Caki2 (cell line): ENCODE results near the gene SLC25A47. TPM values are rescaled to one million over a fixed set of nuclear protein-coding genes. Genes with fewer than 3 reads are reported as not detected.
A peak's percentile ranks its signal among the peaks of the same experiment; 100 is the strongest.

ENCODE experiments used
- DNase-seq: peaks from one replicate; pipeline ENCODE4 v3.0.0-alpha.2; 2015; ENCODE audit warnings: low read depth
- in situ Hi-C: cut with HindIII; loops from 2 replicates; pipeline ENCODE4 v1.10.0; 2016; ENCODE audit warnings: low sequenced_read_pairs, low pct_unique_long_range_greater_than_20kb, mixed read lengths
- total RNA-seq: library from RNA; depleted of rRNA; stranded (reverse); fragments of >200 nt; shearing (Covaris generic); gene quantifications from 2 replicates; pipeline ENCODE4 v1.2.3, GENCODE V29; 2014; ENCODE audit warnings: low replicate concordance

Gene SLC25A47
- total RNA-seq, 1 experiment from 2014 or later, result not detected

DNA sequence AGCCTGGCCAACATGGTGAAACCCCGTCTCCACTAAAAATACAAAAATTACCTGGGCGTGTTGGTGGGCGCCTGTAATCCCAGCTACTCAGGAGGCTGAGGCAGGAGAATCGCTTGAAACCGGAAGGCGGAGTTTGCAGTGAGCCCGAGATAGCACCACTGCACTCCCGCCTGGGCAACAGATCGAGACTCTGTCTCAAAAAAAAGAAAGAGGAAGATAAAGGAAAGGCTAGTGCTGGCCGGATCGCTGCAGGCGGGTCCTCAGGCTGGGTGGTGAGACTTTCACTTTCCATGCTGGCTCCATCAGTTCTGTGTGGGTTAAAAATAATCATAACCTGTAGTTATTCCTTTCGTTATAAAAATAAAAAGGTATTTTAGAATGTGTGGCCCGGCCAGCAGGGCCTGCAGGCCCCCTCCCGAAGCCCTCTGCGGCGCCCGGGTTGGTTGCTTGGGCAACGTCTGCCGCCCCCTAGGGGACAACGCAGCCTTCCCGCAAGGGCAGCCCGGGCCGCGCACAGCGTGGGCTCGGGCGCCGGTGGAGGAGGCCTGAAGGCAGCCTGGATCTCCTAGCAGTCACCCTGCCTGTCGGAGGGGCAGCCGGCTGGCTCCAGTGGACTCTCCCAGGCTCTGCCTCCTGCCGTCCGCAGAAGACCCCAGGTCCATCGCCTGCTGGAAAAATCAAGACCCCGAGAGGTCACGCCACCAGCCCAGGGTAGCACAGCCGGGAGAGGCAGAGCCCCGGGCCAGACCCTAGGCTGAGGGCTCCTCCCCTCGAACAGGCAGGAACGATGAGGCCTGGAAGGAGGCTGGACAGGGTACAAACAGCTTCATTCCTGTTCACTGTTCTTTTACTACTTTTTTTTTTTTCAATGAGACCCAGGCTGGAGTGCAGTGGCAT, 5.0 kb upstream of the SLC25A47 start:
- in situ Hi-C loops, result no loop called here
- DNase-seq, result no peak

DNA sequence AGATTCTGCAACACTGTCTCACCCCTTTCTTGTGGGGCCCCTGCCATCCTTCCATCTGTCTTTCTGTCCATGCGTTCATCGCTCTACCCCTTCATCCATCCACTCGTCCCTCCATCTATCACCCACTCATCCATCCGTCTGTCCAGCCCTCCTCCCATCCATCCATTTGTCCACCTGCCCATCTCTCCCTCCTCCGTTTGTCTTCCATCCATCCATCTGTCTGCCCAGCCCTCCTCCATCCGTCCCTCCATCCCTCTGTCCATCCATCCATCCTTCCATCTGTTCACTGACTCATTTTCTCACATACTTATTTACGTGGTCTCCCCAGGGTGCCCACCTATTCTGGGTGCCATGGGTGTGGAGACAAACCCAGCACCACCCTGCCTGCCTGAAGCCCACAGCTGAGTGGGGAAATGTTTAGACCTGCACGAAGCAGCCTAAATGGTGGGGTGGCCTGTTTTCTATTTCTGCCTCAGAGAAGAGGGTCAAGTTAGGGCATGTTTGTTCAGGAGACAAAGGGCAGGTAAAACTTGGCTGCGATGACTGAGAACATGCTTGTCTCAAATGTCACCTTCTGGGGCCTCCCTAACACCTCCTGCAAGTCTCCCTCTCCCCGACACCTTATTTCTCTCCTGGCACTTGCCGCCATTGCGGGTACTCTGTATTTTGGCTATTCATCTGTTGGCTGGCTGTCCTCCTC, 2.8 kb upstream of the SLC25A47 start:
- DNase-seq, result no peak
- in situ Hi-C loops, result no loop called here

DNA sequence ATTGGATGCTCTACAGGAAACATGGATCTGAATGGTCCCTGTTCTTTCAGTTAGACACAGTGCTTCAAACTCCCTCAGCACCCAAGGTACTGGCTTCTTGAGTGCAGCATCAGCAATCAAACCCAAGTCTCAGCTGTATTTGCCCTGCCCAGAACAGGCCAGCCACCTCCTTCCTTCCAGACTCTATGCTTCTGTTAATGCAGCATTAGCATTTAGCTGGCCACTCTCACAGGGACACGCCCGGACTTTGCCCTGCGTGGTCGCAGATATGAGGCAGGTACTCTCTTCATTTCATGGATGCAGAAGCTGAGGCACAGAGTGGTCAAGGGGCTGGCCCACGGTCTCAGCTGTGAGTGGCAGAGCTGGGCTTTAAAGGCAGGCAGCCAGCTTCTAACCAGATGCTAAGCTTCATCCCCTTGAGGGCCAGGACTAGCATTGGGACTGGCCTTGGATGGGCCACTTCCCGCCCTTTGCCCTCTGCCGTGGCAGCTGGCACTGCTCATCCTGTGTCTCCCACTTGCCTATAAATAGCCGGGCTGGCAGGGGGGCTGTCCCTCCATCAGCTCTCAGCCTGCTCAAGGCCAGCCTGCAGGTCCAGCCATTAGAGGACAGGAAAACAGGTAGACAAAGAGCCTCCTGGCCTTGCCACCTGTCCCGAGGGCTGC, 1.5 kb upstream of the SLC25A47 start:
- in situ Hi-C loops, result no loop called here
- no peak for DNase-seq

DNA sequence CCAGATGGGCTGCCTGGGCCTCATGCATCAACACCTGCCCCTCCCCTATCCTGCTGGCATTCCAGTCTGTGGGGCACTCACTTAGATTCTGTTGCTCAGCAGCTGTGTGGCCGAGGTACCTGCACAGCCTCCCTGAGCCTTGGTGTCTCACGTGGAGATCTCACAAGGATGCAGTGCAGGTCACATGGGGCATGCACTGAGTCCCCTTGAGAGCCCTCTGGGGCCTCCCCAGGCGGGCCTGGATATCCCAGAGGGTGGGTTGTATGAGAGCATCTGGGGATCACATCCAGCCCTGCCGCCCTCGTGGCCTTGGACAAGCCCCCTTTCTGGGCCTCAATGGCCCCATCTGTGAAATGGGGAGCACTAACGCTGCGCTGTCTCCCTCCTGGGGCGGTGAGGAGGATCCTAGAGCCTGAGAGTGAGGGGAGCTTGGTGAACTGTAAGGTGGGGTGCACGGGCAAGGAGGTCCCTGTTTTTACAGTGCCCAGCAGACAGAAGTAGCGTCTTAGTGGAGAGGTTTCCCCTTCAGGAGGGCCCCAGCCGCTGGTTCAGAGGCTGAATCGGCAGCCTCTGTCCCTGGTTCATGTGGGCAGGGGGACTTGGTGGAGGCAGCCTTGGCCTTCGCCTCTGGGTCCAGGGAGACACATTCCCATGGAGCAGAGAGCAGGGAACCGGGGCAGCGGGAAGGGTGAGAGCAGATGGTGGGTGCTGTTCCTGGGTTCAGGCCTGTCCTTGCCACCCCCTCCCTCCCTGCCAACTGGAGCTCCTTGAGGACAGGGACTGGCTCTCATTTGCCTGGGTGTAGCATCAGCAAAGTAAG, 791 bp upstream of the SLC25A47 start:
- DNase-seq, result no peak
- in situ Hi-C loops, result no loop called here

DNA sequence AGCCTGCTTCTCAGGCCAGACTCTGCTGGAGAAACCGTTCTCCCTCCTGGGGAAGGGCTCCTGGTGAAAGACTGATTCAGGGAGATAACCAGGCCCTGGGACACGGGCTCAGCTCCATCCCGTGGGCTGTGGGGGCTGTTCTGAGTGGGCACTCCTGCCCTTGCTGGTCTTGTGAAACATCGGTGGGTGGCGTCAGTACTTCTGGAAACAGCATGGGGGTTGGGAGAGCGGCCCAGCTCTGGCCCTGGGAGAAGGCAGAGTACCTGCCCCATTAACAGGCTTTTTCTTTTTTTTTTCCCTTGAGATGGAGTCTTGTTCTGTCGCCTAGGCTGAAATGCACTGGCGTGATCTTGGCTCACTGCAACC, 786 bp downstream of the SLC25A47 start:
- in situ Hi-C loops, result no loop called here
- DNase-seq, result no peak

DNA sequence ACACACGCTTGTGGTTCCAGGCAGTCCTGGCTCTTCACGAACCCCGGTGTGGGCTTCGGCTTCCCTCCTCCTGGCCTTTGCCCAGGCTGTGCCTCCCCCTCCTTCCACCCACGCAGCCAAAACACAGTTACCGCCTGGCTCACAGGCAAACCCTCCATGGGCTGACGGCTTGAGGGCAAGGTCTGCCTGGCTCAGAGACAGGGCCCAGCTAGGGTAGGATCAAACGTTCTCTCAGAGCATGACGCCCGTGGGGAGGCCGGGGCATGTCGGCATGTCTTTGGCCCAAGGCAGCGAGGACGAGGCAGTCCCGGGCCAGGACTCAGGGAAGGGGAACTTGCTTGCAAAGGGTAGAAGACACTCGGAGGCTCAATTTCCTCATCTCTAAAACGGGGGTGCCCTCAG, 2.1 kb downstream of the SLC25A47 start:
- in situ Hi-C loops, result no loop called here

DNA sequence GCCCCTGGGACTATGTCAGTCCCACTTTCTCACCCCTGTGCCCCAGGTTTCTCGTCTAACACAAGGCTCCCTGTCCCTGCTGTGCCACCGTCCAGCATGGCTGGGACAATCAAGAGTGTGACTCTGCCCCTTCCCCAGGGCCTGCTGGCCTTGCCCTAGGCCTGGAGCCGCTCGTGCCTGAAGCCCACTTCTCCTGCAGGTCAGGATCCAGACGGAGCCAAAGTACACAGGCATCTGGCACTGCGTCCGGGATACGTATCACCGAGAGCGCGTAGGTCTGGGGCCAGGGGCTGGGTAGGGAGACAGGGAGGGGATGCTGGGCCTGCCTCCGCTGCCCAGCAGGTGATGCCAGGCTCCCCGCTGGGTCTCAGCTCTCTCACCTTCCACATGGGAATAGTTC, 2.8 kb downstream of the SLC25A47 start:
- in situ Hi-C loops, result no loop called here

More for the DNA sequence above, 2.1 kb downstream of the SLC25A47 start:
- no peak for DNase-seq

DNA sequence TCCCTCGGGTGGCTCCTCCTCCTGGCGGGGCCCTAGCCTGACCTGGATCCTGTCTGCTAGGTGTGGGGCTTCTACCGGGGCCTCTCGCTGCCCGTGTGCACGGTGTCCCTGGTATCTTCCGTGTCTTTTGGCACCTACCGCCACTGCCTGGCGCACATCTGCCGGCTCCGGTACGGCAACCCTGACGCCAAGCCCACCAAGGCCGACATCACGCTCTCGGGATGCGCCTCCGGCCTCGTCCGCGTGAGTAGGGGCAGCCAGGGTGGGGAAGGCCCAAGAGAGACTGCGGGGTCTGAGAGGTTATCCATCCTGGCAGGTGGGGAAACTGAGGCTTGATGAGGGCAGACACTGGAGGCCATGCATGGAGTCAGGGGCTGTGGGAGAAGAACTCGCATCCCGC, 4.0 kb downstream of the SLC25A47 start:
- DNase-seq, result no peak
- in situ Hi-C loops, result no loop called here

More for the DNA sequence above, 2.8 kb downstream of the SLC25A47 start:
- no peak for DNase-seq

DNA sequence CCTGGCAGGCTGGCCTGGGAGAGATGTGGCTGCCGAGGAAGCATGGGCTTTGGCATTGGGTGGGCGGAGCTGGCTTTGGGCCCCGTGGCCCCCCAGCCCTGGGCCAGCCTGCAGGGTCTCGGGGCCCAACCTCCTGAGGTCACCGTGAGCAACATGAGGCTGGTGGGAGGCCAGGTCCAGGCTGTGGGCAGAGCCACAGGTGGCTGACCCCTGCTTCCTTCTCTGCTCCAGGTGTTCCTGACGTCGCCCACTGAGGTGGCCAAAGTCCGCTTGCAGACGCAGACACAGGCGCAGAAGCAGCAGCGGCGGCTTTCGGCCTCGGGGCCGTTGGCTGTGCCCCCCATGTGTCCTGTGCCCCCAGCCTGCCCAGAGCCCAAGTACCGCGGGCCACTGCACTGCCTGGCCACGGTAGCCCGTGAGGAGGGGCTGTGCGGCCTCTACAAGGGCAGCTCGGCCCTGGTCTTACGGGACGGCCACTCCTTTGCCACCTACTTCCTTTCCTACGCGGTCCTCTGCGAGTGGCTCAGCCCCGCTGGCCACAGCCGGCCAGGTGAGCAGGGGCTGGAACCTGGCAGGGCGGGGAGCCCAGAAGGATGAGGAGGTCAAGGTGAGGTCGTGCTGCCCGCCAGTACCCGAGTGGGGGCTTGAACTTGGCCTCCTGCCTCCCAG, 5.5 kb downstream of the SLC25A47 start:
- DNase-seq, result no peak
- in situ Hi-C loops, result no loop called here

DNA sequence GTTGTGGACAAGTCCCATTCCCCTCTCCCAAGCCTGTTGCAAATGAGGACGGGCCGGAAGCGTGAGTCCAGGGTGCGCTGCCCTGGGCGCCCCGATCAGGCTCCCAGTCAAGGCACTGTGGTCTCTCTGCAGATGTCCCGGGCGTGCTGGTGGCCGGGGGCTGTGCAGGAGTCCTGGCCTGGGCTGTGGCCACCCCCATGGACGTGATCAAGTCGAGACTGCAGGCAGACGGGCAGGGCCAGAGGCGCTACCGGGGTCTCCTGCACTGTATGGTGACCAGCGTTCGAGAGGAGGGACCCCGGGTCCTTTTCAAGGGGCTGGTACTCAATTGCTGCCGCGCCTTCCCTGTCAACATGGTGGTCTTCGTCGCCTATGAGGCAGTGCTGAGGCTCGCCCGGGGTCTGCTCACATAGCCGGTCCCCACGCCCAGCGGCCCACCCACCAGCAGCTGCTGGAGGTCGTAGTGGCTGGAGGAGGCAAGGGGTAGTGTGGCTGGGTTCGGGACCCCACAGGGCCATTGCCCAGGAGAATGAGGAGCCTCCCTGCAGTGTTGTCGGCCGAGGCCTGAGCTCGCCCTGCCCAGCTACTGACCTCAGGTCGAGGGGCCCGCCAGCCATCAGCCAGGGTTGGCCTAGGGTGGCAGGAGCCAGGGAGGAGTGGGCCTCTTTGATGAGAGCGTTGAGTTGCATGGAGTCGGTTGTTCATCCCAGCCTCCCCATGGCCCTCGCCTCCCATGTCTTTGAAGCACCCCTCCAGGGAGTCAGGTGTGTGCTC, 6.3 kb downstream of the SLC25A47 start:
- in situ Hi-C loops, result no loop called here
- no peak for DNase-seq

DNA sequence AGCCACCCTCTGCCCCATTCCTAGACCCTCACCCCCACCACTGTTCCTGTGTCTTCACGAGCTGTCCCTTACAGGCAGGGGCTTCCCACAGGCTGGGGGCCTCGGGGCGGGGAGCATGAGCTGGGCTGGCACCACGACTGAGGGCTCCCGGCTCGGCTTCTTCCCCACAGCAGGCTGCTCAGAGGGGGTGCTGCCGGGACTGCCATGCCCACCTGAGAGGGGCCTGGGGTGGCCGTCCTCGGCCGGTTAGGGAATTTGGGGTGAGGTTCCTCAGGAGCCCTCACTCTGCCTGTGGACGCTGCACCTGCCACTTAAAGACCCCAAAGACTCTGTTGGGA, 6.8 kb downstream of the SLC25A47 start:
- in situ Hi-C loops, result no loop called here
- DNase-seq, result no peak

DNA sequence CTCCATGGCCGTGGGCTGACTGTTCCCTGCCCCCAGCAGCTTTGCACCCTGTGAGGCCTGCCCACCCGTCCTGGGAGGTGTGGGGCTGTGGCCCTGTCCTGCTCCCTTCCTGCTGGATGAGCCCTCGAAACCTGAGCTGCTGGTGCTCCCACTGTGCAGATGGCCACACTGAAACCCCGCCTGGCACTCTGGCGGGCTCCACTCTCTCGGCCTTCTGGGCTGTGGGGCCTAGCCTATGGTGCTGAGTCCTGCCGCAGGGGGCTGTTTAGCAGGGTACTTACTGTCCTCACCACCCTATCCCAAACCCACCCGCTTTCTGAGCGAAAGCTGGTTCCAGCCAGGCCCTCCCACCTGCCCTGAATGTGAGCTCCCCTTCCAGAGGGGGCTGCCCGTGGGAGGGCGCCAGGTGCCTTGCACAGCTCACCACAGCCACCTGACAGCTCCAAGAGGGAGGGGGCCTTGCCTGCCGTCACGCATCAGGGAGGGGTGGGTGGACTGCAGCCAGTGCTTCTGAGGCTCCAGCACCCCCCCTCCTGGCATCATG, 7.3 kb downstream of the SLC25A47 start:
- no peak for DNase-seq
- in situ Hi-C loops, result no loop called here

DNA sequence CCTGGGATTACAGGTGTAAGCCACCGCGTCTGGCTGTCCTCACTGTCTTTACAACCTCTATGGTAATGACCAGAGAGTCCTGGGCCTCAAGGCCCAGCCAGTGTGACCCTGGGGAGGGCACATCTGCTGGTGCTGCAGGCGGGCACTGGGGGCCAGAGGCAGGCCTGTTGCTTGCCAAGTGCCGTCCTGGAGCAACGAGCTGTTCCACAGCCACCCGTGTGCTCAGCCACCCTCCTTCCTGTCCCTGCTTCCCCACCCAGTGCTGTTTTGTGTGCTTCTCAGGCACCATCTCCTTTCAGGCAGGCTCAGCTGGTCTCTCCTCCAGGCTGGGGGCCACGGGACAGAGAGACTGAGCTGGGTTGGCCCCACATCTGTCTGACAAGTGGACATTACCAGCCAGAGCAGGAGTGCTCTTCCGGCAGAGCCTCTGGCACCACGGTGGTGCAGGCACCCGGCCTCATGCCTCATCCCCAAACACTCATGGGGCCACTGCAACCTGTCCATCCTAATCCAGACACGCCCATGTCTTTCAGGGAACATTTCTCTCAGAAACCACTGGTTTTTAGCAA, 9.0 kb downstream of the SLC25A47 start:
- DNase-seq, result no peak
- in situ Hi-C loops, result no loop called here

DNA sequence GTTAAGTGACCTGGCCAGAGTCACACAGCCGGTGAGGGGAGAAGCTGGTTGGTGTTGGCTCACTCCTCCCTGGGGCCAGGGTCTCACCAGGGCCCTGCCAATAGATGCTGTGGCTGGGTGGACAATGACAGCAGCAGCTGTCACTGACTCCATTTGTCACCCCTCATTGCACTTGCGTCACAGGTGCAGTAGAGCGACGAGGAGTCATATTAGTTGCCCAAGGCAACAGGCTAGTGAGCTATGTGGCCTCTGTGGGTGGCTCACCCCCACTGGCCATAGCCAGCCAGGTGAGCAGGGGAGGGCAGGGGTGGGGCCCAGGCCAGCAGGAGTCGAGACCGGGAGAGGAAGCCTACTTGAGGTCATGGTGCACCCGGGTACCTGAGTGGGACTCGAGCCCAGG, 9.7 kb downstream of the SLC25A47 start:
- DNase-seq, result peak; percentile 70
- in situ Hi-C loops, result no loop called here

DNA sequence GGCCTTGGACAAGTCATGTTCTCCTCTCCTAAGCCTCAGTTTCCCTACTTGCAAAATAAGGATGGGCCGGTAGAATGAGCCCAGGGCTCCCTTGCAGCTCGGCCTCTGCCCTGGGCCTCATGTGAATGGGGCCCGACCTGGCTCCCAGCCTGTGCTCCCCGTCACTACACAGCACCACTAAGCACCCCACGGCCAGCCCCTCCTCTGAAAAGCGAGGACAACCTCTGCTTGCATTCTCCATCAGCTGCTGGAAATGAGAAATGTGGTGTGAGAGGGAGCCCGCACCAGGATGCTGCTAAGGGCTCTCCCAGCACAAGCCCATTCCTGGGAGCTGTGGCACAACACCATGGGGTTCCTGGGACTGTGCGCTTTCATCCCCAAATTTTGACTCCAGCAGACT, 10.2 kb downstream of the SLC25A47 start:
- in situ Hi-C loops, result no loop called here
- DNase-seq, result no peak

DNA sequence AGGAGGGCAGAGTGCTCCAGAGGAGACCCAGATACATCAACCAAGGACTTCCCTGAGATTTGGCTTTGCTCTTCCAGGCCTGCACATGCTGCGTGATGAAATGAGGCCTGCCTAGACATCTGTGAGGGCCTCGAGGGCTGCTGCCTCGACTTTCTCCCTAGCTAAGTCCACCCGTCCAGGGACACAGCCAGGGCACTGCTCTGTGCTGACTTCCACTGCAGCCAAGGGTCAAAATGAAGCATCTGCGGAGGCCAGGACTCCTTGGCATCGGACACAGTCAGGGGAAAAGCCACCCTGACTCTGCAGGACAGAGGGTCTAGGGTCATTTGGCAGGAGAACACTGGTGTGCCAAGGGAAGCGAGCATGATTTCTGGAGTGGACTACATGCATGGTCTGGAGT, 10.7 kb downstream of the SLC25A47 start:
- in situ Hi-C loops, result no loop called here
- DNase-seq, result no peak

DNA sequence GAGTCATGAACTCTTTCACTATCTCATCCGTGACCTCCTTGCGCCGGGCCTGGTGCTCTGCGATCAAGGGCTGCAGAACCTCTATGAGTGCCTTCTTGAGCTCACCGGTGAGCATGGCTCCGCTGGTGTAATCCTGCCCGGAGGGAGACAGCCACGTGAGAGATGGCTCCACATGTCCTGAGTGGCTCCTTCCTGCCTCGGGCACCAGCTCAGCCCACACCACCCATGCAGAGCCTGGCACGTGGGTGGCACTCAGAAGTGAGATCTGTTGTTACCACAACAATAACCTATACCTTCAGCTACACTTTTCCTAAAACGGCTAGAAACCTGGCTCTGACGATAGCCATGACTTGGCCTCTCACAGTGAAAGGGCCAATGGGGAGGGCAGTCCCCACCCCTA, 11.8 kb downstream of the SLC25A47 start:
- in situ Hi-C loops, result no loop called here
- DNase-seq, result no peak
